Heart right ventricle (tissue), 16 donors: Measurements from ENCODE around the gene DCN. TPM values are rescaled to one million over a fixed set of nuclear protein-coding genes. Genes with fewer than 3 reads are reported as not detected.

Source experiments
- ATAC-seq, 8 donors: fragments of 200-7000 bp; cut with Tn5 transposase; one replicate each; pipeline ENCODE4 v1.9.1; 2020; ENCODE audit warnings: mild to moderate bottlenecking in 8 of 8, moderate library complexity in 8 of 8, moderate number of reproducible peaks in 1 of 8
- DNase-seq, 2 donors: peaks; one replicate each; pipeline ENCODE4 v3.0.0-alpha.2; 2020
- H3K27ac ChIP-seq, 10 donors: fragments of 200-600 bp; sonication (generic) in 2 of 10; one replicate each; pipeline versions ENCODE4 v1.5.0 to v1.8.0; 2020 to 2022; ENCODE audit warnings: mild to moderate bottlenecking in 3 of 10
- H3K27me3 ChIP-seq, 7 donors: fragments of 200-600 bp; one replicate each; pipeline ENCODE4 v1.8.0; 2021 to 2022; ENCODE audit warnings: mild to moderate bottlenecking in 2 of 7
- H3K36me3 ChIP-seq, 9 donors: fragments of 200-600 bp; sonication (generic) in 1 of 9; one replicate each; pipeline versions ENCODE4 v1.5.0 to v1.8.0; 2020 to 2022; ENCODE audit warnings: mild to moderate bottlenecking in 2 of 9
- H3K4me1 ChIP-seq, 9 donors: fragments of 200-600 bp; sonication (generic) in 1 of 9; one replicate each; pipeline versions ENCODE4 v1.5.0 to v1.8.0; 2020 to 2022; ENCODE audit warnings: mild to moderate bottlenecking in 4 of 9
- H3K4me3 ChIP-seq, 10 donors: fragments of 200-600 bp; sonication (generic) in 2 of 10; one replicate each; pipeline versions ENCODE4 v1.5.0 to v1.8.0; 2020 to 2022; ENCODE audit warnings: mild to moderate bottlenecking in 7 of 10, moderate library complexity in 2 of 10
- H3K9me3 ChIP-seq, 11 donors: fragments of 200-600 bp in 10 of 11; sonication (generic) in 2 of 11; one replicate each; pipeline versions ENCODE4 v1.5.0 to v1.8.0; 2013 to 2022; ENCODE audit warnings: mild to moderate bottlenecking in 2 of 11, control low read depth in 1 of 11, moderate library complexity in 1 of 11
- CTCF ChIP-seq, 9 donors: fragments of 200-600 bp; sonication (generic) in 2 of 9; IDR thresholded peaks; one replicate each; pipeline versions ENCODE4 v1.5.0 to v1.8.0; 2021 to 2022; ENCODE audit warnings: antibody characterized with exemption in 9 of 9, mild to moderate bottlenecking in 5 of 9, moderate library complexity in 1 of 9
- WGBS, 2 donors: extraction: QIAGEN DNeasy Blood & Tissue Kit; methylation state at CpG; one replicate each; pipeline ENCODE4 v1.1.7; 2013; ENCODE audit warnings: inconsistent platforms in 1 of 2; 5-methylcytosine and 5-hydroxymethylcytosine counted together
- intact Hi-C, 10 donors: fragments of 100-400 bp; cut with DNase I; formaldehyde crosslinking; loops; one replicate each; pipeline versions ENCODE4 v1.11.1 to v1.14.2; 2022
- polyA plus RNA-seq, 2 donors: library from polyadenylated mRNA; stranded (reverse); fragments of 200-250 nt; gene quantifications; one replicate each; pipeline ENCODE4 v1.2.3, GENCODE V29; 2013
- total RNA-seq, 10 donors: library from RNA; stranded (reverse); fragmentation: NEBNext Ultra II Directional in 3 of 10; extraction: Animal tissue kit (Norgen Biotek cat#: 25700) in 3 of 10; gene quantifications; one replicate each; pipeline versions ENCODE4 v1.2.1 to v1.2.4, GENCODE V29; 2021 to 2023
- donor health status: Arrhythmogenic right ventricular cardiomyopathy.
- donor health status: ischemic (EF 13 %, LVEDD 7.1; RV severe dilation, severe dysfunction).
- donor health status: healthy with polysubstance abuse.
- donor health status: DM: no; HTN: yes; CAD: no.
- donor health status: DM: no; HTN: no; CAD: no.
- donor health status: ischemic (EF 25% LVEDD 6.9; RV normal size, moderate dysfunction).
- donor health status: ischemic (EF 25% LVEDD 5.7; RV mildly dilated, moderate dysfunction).
- donor health status: healthy.
- donor health status: DM: yes; HTN: yes; CAD: no.
- donor health status: Ischemic cardiomyopathy.
- donor health status: ischemic (EF 35%, LVEDD 5.7; RV mildly dilated, moderate dysfunction).
- donor health status: nonischemic (EF 11% LVEDD 7.7; RV severe dilation, severe dysfunction).
- donor health status: DM: yes; HTN: yes; CAD: no.
- donor health status: PGD.
- donor health status: ischemic (EF 29% LVEDD 5.4; RV normal size, mild dysfunction).
- donor health status: nonischemic (EF 23%, LVEDD 6.1; RV moderate dilation, normal function).

DCN gene
- total and polyA plus RNA-seq, 12 donors, result 286 to 1,072 (median 557) TPM

- WGBS, 2 donors, result 71 to 78% methylated on average over 4 of the region's 4 CpGs
- peak overlapping the region in 1 of 10 donors; percentile 11 for H3K27ac ChIP-seq
- H3K4me1 ChIP-seq, result no peaks in the 10 kb centered on the region
- ATAC-seq (no peak), DNase-seq (no peak)
- H3K9me3 ChIP-seq, result peaks cover 0 to 39% (median 8%) of the 10 kb centered on the region in 11 donors
- no peaks in the 10 kb centered on the region for H3K36me3 ChIP-seq
- no peak for TF ChIP-seq CTCF (IDR thresholded peaks at IDR 0.05)
- intact Hi-C loops, result loop anchor here in 1 of 10 donors (10.0 kb wide), 1 partner anchor 109 kb away; no protein-coding TSS in a partner anchor
- H3K27me3 ChIP-seq, result no peaks in the 10 kb centered on the region
- no peak overlapping the region for H3K4me3 ChIP-seq
Measured at GRCh38 chr12:91093341-91093740, 89.3 kb downstream of the DCN start.

GRCh38 chr12:91091916-91092715, 90.5 kb downstream of the DCN start:
- Histone ChIP-seq H3K9me3 (peaks cover 0 to 45% (median 8%) of the 10 kb centered on the region in 11 donors), H3K36me3 (no peaks in the 10 kb centered on the region), H3K4me3 (no peak overlapping the region), H3K4me1 (no peaks in the 10 kb centered on the region), H3K27ac (no peak overlapping the region), H3K27me3 (no peaks in the 10 kb centered on the region)
- whole genome bisulfite sequencing, 2 donors, result 71 to 76% methylated on average over 6 of the region's 6 CpGs
- intact Hi-C loops, result loop anchor here in 1 of 10 donors (10.0 kb wide), 1 partner anchor 107 kb away; no protein-coding TSS in a partner anchor
- ATAC-seq, result no peak
- DNase-seq, result no peak
- no peak for TF ChIP-seq CTCF (IDR thresholded peaks at IDR 0.05)

Other genes with a start within 250 kb of the DCN start
- gene CCER1, start 227.6 kb downstream of the DCN start, total RNA-seq, result not detected
- not detected for gene CCER1, start 227.6 kb downstream of the DCN start, polyA plus RNA-seq
- gene EPYC, start 177.8 kb downstream of the DCN start, total RNA-seq, result not detected
- gene EPYC, start 177.8 kb downstream of the DCN start, polyA plus RNA-seq, result not detected
- under 1 TPM in 1 of 10 donors, not detected in 9; 0.14 TPM for gene KERA, start 124.8 kb downstream of the DCN start, total RNA-seq
- gene KERA, start 124.8 kb downstream of the DCN start, polyA plus RNA-seq, result not detected
- gene LUM, start 71.3 kb downstream of the DCN start, total RNA-seq, result 100 to 1,000 TPM in 6 of 10 donors, 10 to 100 TPM in 4; 41.7 to 193 (median 126) TPM
- gene LUM, start 71.3 kb downstream of the DCN start, polyA plus RNA-seq, result 10 to 100 TPM; 25.1 to 26.8 TPM